HEK293 (cell line): ENCODE results near the gene ZCCHC8.

ENCODE experiments used
- CTCF ChIA-PET: fragments of 350-600 bp; formaldehyde crosslinking; extraction: SDS; loops from one replicate; lab custom pipeline; 2021; ENCODE audit warnings: antibody characterized with exemption; lab: Yijun Ruan, JAX
- POLR2A ChIA-PET: fragments of 300-600 bp; formaldehyde crosslinking; extraction: SDS; loops from one replicate; lab custom pipeline; 2020; ENCODE audit warnings: antibody characterized with exemption, inconsistent platforms; lab: Yijun Ruan, JAX
- H3K27ac ChIP-seq: fragments of 200-500 bp; sonication (Bioruptor generic); 2 replicates; pipeline ENCODE4 v1.5.1; 2014; ENCODE audit warnings: low read depth, low read length, control low read depth, inconsistent platforms; ENCODE audit errors: extremely low read depth
- H3K36me3 ChIP-seq, 2 experiments: fragments of 200-500 bp in 1 of 2; sonication (Bioruptor generic) in 1 of 2; 1 replicate in 1 of 2; 2 replicates in 1 of 2; pipeline ENCODE4 v1.5.1; 2014 to 2017; ENCODE audit warnings: inconsistent platforms in 2 of 2, low read length in 2 of 2; ENCODE audit not compliant: control insufficient read depth in 2 of 2, insufficient read depth in 1 of 2
- H3K4me1 ChIP-seq: fragments of 200-500 bp; sonication (Bioruptor generic); 2 replicates; pipeline ENCODE4 v1.5.1; 2014; ENCODE audit warnings: mild to moderate bottlenecking, low read length, inconsistent platforms; ENCODE audit not compliant: control insufficient read depth, insufficient read depth
- H3K4me3 ChIP-seq: 2 replicates; pipeline ENCODE4 v1.5.1; 2011; ENCODE audit warnings: low read depth, mild to moderate bottlenecking, control low read depth, low read length, moderate library complexity
- H3K9me3 ChIP-seq: fragments of 200-500 bp; sonication (Bioruptor generic); 2 replicates; pipeline ENCODE4 v1.5.1; 2014; ENCODE audit warnings: low read depth, low read length, inconsistent platforms; ENCODE audit not compliant: control insufficient read depth, insufficient read depth
- KLF17 ChIP-seq: fragments of 450-650 bp; formaldehyde crosslinking; IDR thresholded peaks from 2 replicates; pipeline ENCODE4 v1.5.1; 2016; ENCODE audit warnings: missing biosample characterization, missing genetic modification characterization
- PRDM1 ChIP-seq: fragments of 450-650 bp; formaldehyde crosslinking; IDR thresholded peaks from 2 replicates; pipeline ENCODE4; 2016; ENCODE audit warnings: missing biosample characterization, missing genetic modification characterization
- PRDM10 ChIP-seq: fragments of 450-650 bp; formaldehyde crosslinking; IDR thresholded peaks from 2 replicates; pipeline ENCODE4 v1.5.1; 2016; ENCODE audit warnings: missing biosample characterization, missing genetic modification characterization
- SCRT2 ChIP-seq: fragments of 450-650 bp; formaldehyde crosslinking; IDR thresholded peaks from 2 replicates; pipeline ENCODE4 v1.5.1; 2016; ENCODE audit warnings: missing biosample characterization, missing genetic modification characterization
- SP2 ChIP-seq: fragments of 450-650 bp; formaldehyde crosslinking; IDR thresholded peaks from 2 replicates; pipeline ENCODE4 v1.5.1; 2016; ENCODE audit warnings: missing biosample characterization, missing genetic modification characterization
- SP3 ChIP-seq: fragments of 450-650 bp; formaldehyde crosslinking; IDR thresholded peaks from 2 replicates; pipeline ENCODE4 v1.5.1; 2016; ENCODE audit warnings: missing biosample characterization, missing genetic modification characterization
- ZBTB20 ChIP-seq: fragments of 450-650 bp; formaldehyde crosslinking; IDR thresholded peaks from 2 replicates; pipeline ENCODE4 v1.5.1; 2016; ENCODE audit warnings: missing biosample characterization, missing genetic modification characterization
- ZBTB26 ChIP-seq: fragments of 450-650 bp; formaldehyde crosslinking; optimal IDR thresholded peaks from 2 replicates; pipeline ENCODE3; 2016; ENCODE audit warnings: missing biosample characterization, mild to moderate bottlenecking, missing genetic modification characterization
- ZBTB8A ChIP-seq: fragments of 450-650 bp; formaldehyde crosslinking; IDR thresholded peaks from 2 replicates; pipeline ENCODE4 v1.5.1; 2016; ENCODE audit warnings: missing biosample characterization, missing genetic modification characterization
- ZFP41 ChIP-seq: fragments of 450-650 bp; formaldehyde crosslinking; IDR thresholded peaks from 2 replicates; pipeline ENCODE4 v1.5.1; 2016; ENCODE audit warnings: missing biosample characterization, missing genetic modification characterization, borderline replicate concordance
- ZNF157 ChIP-seq: fragments of 450-650 bp; formaldehyde crosslinking; IDR thresholded peaks from 2 replicates; pipeline ENCODE4 v1.5.1; 2016; ENCODE audit warnings: missing biosample characterization, missing genetic modification characterization
- ZNF184 ChIP-seq: fragments of 450-650 bp; IDR thresholded peaks from 2 replicates; pipeline ENCODE4 v1.5.1; 2018; ENCODE audit warnings: missing biosample characterization, mild to moderate bottlenecking, missing genetic modification characterization
- ZNF292 ChIP-seq: fragments of 450-650 bp; formaldehyde crosslinking; IDR thresholded peaks from 2 replicates; pipeline ENCODE4 v1.5.1; 2016; ENCODE audit warnings: low read depth, missing biosample characterization, missing genetic modification characterization, borderline replicate concordance
- ZNF391 ChIP-seq: fragments of 450-650 bp; formaldehyde crosslinking; IDR thresholded peaks from 2 replicates; pipeline ENCODE4 v1.5.1; 2016; ENCODE audit warnings: low read depth, missing biosample characterization, missing genetic modification characterization, borderline replicate concordance
- ZNF433 ChIP-seq: fragments of 450-650 bp; formaldehyde crosslinking; IDR thresholded peaks from 2 replicates; pipeline ENCODE4 v1.5.1; 2016; ENCODE audit warnings: missing biosample characterization, missing genetic modification characterization, low read depth
- ZNF596 ChIP-seq: fragments of 450-650 bp; IDR thresholded peaks from 2 replicates; pipeline ENCODE4 v1.5.0; 2018; ENCODE audit warnings: missing biosample characterization, mild to moderate bottlenecking, missing genetic modification characterization, moderate library complexity
- TF ChIP-seq, protein P1 (sequence below): fragments of 450-650 bp; formaldehyde crosslinking; IDR thresholded peaks from 2 replicates; pipeline ENCODE4 v1.5.1; 2016; ENCODE audit warnings: missing biosample characterization, missing genetic modification characterization
- TF ChIP-seq, protein P2 (sequence below): fragments of 450-650 bp; formaldehyde crosslinking; IDR thresholded peaks from 2 replicates; pipeline ENCODE4 v1.5.1; 2017; ENCODE audit warnings: missing biosample characterization, missing genetic modification characterization
- TF ChIP-seq, protein P3 (sequence below): fragments of 450-650 bp; formaldehyde crosslinking; IDR thresholded peaks from 2 replicates; pipeline ENCODE4 v1.5.1; 2017; ENCODE audit warnings: missing biosample characterization, missing genetic modification characterization
- TF ChIP-seq, protein P4 (sequence below): fragments of 450-650 bp; formaldehyde crosslinking; IDR thresholded peaks from 2 replicates; pipeline ENCODE4 v1.5.1; 2016; ENCODE audit warnings: missing biosample characterization, missing genetic modification characterization
- TF ChIP-seq, protein P5 (sequence below): fragments of 450-650 bp; formaldehyde crosslinking; IDR thresholded peaks from 2 replicates; pipeline ENCODE4 v1.5.1; 2016; ENCODE audit warnings: missing biosample characterization, missing genetic modification characterization

Gene ZCCHC8

DNA sequence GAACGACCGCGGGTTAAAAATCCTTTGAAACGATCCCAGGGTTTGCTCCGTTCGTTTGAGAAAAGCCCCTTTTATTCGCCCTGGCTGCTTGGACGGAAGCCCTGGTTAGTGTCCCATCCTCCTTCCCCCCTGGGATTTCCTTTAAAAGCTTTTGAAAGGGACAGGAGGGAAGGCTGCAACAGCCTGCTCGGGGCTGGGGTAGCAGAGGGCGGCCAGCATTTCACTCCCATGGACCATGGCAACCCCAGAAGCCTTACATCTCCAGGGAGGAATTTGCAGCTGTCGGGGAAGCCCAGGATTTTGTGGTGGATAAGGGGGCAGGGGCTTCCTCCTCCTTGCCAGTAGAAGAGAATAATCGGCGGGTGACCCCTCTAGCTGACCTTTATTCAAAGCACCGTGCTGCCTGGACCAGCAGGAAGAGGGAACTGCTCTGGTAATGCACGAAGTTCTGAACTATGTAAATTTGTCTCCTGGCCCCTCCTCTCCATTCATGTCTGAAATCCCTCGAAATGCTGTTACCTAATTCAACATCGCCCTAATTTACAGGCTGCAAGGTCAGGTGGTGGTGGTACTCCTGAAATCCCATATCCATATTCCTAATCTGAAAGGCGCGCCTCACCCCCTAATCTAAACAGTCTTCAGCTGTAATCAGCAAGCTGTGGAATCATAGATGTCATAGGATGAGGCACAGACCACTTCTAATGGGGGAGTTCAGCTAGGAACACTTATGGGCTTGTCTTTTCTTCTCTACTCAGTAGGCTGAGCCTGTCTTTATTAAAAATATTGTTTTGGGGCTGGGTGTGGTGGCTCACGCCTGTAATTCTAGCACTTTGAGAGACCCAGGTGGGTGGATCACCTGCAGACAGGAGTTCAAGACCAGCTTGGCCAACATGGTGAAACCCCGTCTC is 77.2 kb downstream of the ZCCHC8 start (continued):
- TF ChIP-seq, protein P1, sequence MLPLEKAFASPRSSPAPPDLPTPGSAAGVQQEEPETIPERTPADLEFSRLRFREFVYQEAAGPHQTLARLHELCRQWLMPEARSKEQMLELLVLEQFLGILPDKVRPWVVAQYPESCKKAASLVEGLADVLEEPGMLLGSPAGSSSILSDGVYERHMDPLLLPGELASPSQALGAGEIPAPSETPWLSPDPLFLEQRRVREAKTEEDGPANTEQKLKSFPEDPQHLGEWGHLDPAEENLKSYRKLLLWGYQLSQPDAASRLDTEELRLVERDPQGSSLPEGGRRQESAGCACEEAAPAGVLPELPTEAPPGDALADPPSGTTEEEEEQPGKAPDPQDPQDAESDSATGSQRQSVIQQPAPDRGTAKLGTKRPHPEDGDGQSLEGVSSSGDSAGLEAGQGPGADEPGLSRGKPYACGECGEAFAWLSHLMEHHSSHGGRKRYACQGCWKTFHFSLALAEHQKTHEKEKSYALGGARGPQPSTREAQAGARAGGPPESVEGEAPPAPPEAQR (tag by site-specific recombination), result no peak
- TF ChIP-seq PRDM10 (tag by site-specific recombination), result peak; percentile 96
- TF ChIP-seq, protein P2, sequence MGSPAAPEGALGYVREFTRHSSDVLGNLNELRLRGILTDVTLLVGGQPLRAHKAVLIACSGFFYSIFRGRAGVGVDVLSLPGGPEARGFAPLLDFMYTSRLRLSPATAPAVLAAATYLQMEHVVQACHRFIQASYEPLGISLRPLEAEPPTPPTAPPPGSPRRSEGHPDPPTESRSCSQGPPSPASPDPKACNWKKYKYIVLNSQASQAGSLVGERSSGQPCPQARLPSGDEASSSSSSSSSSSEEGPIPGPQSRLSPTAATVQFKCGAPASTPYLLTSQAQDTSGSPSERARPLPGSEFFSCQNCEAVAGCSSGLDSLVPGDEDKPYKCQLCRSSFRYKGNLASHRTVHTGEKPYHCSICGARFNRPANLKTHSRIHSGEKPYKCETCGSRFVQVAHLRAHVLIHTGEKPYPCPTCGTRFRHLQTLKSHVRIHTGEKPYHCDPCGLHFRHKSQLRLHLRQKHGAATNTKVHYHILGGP (tag by site-specific recombination), result peak; percentile 62; the same call in 1 of the 2 replicates

DNA sequence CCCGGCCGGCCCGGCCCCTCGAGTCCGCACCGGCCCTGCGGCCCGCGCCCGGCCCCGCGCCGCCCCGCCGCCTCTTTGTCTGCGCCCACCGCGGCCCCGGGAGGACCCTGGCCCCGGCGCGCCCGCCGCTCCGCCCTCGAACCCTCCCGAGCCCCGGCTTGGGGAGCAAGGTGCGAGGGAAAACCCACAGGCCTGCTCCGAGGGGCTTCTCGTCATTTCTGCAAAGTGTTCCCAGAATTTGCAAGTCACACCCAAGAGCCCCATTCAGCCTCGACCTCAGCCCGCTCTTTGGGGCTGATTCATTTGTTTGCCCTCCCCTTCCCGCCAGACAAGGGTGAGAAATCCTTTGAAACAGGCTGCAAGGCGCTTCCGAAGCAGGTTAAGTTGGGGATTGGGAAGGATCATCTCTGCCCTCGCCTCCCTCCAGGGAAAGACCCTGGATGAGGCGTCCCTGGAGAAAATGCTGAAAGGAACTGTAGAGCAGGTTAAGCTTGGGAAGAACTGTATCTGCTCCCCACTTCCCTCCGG is 77.9 kb downstream of the ZCCHC8 start:
- Histone ChIP-seq H3K9me3 (no peaks in the 10 kb centered on the region), H3K36me3 (no peaks in the 10 kb centered on the region), H3K27ac (peak overlapping the region; percentile 99), H3K4me3 (peak overlapping the region; percentile 56), H3K4me1 (peaks cover 18% of the 10 kb centered on the region)
- POLR2A ChIA-PET, result interaction anchor here (1.3 to 2.3 kb wide), 3 partner anchors 23 to 55 kb away, joined by 3 to 15 read pairs (median 7); no protein-coding TSS in a partner anchor
- CTCF ChIA-PET, result interaction anchor here (0.6 kb wide), 2 partner anchors 49 to 85 kb away, joined by 3 read pairs; no protein-coding TSS in a partner anchor
- TF ChIP-seq ZNF391 (tag by site-specific recombination) (no peak), ZNF157 (no peak), KLF17 (0 out of 2 replicates have a peak, but pooled peaks have one; percentile 20), ZFP41 (tag by site-specific recombination) (no peak), ZNF433 (tag by site-specific recombination) (no peak), ZBTB8A (tag by site-specific recombination) (peak; percentile 94), ZBTB26 (peak; percentile 27), PRDM1 (tag by site-specific recombination) (no peak), ZNF596 (tag by site-specific recombination) (no peak), SCRT2 (tag by site-specific recombination) (no peak), ZNF292 (tag by site-specific recombination) (no peak), SP2 (tag by site-specific recombination) (peak; percentile 46), ZNF184 (tag by site-specific recombination) (no peak), SP3 (peak; percentile 12; the same call in 1 of the 2 replicates), ZBTB20 (tag by site-specific recombination) (peak; percentile 47; the same call in 1 of the 2 replicates)
- TF ChIP-seq, protein P3, sequence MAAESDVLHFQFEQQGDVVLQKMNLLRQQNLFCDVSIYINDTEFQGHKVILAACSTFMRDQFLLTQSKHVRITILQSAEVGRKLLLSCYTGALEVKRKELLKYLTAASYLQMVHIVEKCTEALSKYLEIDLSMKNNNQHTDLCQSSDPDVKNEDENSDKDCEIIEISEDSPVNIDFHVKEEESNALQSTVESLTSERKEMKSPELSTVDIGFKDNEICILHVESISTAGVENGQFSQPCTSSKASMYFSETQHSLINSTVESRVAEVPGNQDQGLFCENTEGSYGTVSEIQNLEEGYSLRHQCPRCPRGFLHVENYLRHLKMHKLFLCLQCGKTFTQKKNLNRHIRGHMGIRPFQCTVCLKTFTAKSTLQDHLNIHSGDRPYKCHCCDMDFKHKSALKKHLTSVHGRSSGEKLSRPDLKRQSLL, result no peak
- TF ChIP-seq, protein P4, sequence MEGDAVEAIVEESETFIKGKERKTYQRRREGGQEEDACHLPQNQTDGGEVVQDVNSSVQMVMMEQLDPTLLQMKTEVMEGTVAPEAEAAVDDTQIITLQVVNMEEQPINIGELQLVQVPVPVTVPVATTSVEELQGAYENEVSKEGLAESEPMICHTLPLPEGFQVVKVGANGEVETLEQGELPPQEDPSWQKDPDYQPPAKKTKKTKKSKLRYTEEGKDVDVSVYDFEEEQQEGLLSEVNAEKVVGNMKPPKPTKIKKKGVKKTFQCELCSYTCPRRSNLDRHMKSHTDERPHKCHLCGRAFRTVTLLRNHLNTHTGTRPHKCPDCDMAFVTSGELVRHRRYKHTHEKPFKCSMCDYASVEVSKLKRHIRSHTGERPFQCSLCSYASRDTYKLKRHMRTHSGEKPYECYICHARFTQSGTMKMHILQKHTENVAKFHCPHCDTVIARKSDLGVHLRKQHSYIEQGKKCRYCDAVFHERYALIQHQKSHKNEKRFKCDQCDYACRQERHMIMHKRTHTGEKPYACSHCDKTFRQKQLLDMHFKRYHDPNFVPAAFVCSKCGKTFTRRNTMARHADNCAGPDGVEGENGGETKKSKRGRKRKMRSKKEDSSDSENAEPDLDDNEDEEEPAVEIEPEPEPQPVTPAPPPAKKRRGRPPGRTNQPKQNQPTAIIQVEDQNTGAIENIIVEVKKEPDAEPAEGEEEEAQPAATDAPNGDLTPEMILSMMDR (tag by site-specific recombination), result no peak
- TF ChIP-seq, protein P5, sequence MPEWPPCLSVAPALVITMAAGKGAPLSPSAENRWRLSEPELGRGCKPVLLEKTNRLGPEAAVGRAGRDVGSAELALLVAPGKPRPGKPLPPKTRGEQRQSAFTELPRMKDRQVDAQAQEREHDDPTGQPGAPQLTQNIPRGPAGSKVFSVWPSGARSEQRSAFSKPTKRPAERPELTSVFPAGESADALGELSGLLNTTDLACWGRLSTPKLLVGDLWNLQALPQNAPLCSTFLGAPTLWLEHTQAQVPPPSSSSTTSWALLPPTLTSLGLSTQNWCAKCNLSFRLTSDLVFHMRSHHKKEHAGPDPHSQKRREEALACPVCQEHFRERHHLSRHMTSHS, result no peak
